Neural cell (in vitro differentiated cells): ENCODE data around the gene GALNT16. TPM values are rescaled to one million over a fixed set of nuclear protein-coding genes. Genes with fewer than 3 reads are reported as not detected.

ENCODE experiments used
- H2AFZ ChIP-seq: fragments of 200-600, 300-800 bp; sonication (generic), shearing (Covaris generic); 2 replicates; pipeline ENCODE4 v1.6.0; 2014; ENCODE audit warnings: low read depth, mild to moderate bottlenecking, antibody characterized with exemption, low read length, moderate library complexity
- H3F3A ChIP-seq: fragments of 200-600 bp; shearing (Covaris generic); 2 replicates; pipeline ENCODE4 v1.6.1; 2016; ENCODE audit warnings: mild to moderate bottlenecking, moderate library complexity, mixed read lengths, antibody characterized with exemption, low read length; ENCODE audit not compliant: insufficient read depth, poor library complexity, severe bottlenecking
- H3K27ac ChIP-seq: fragments of 200-600, 300-800 bp; sonication (generic), shearing (Covaris generic); 2 replicates; pipeline ENCODE4 v1.5.1; 2014; ENCODE audit warnings: mild to moderate bottlenecking, low read length, moderate library complexity
- H3K27me3 ChIP-seq: fragments of 300-800, 200-600 bp; sonication (generic), shearing (Covaris generic); 2 replicates; pipeline ENCODE4 v1.6.0; 2014; ENCODE audit warnings: mild to moderate bottlenecking, low read depth, low read length, moderate library complexity; ENCODE audit not compliant: insufficient read depth
- H3K36me3 ChIP-seq: fragments of 300-800, 200-600 bp; sonication (generic), shearing (Covaris generic); 2 replicates; pipeline ENCODE4 v1.5.1; 2014; ENCODE audit warnings: mild to moderate bottlenecking, antibody characterized with exemption, low read length, moderate library complexity; ENCODE audit not compliant: insufficient read depth
- H3K4me2 ChIP-seq: fragments of 300-800, 200-600 bp; sonication (generic), shearing (Covaris generic); 2 replicates; pipeline ENCODE4 v1.6.0; 2014; ENCODE audit warnings: mild to moderate bottlenecking, low read length
- H3K4me3 ChIP-seq: fragments of 300-800, 200-600 bp; sonication (generic), shearing (Covaris generic); 2 replicates; pipeline ENCODE4 v1.5.1; 2014; ENCODE audit warnings: mild to moderate bottlenecking, low read length, moderate library complexity
- H3K79me2 ChIP-seq: fragments of 200-600 bp; shearing (Covaris generic); replicated peaks from 2 replicates; pipeline ENCODE4 v1.6.0; 2014; ENCODE audit warnings: mild to moderate bottlenecking, low read length, moderate library complexity; ENCODE audit not compliant: insufficient read depth
- H3K9ac ChIP-seq: fragments of 300-800, 200-600 bp; sonication (generic), shearing (Covaris generic); 2 replicates; pipeline ENCODE4 v1.6.1; 2016; ENCODE audit warnings: mild to moderate bottlenecking, low read length, mixed read lengths
- H3K9me2 ChIP-seq: fragments of 200-600 bp; shearing (Covaris generic); 2 replicates; pipeline ENCODE4 v1.6.1; 2016; ENCODE audit warnings: mild to moderate bottlenecking, low read length, mixed read lengths; ENCODE audit not compliant: insufficient read depth
- H3K9me3 ChIP-seq: fragments of 200-600, 300-800 bp; sonication (generic), shearing (Covaris generic); 2 replicates; pipeline ENCODE4 v1.6.1; 2016; ENCODE audit warnings: mild to moderate bottlenecking, mixed run types, low read length, moderate library complexity, mixed read lengths
- H4K20me1 ChIP-seq: fragments of 200-600 bp; shearing (Covaris generic); 2 replicates; pipeline ENCODE4 v1.6.1; 2016; ENCODE audit warnings: mild to moderate bottlenecking, mixed run types; ENCODE audit not compliant: insufficient read depth
- CTCF ChIP-seq: fragments of 450-650 bp; IDR thresholded peaks from 2 replicates; pipeline ENCODE4 v1.5.1; 2014; ENCODE audit warnings: antibody characterized with exemption, mild to moderate bottlenecking, moderate library complexity; ENCODE audit not compliant: poor library complexity, severe bottlenecking
- EP300 ChIP-seq: fragments of 450-650 bp; conservative IDR thresholded peaks from 2 replicates; pipeline ENCODE4 v1.6.1; 2014; ENCODE audit warnings: antibody characterized with exemption, mild to moderate bottlenecking, moderate library complexity; ENCODE audit not compliant: poor library complexity, severe bottlenecking
- EZH2 ChIP-seq: fragments of 200-600, 300-800 bp; shearing (Covaris generic), sonication (generic); IDR thresholded peaks from 2 replicates; pipeline ENCODE4 v1.6.1; 2014; ENCODE audit warnings: antibody characterized with exemption, low read length, borderline replicate concordance, mild to moderate bottlenecking; ENCODE audit not compliant: insufficient read depth, poor library complexity, severe bottlenecking
- MXI1 ChIP-seq: fragments of 450-650 bp; conservative IDR thresholded peaks from 2 replicates; pipeline ENCODE4 v1.6.1; 2014; ENCODE audit warnings: antibody characterized with exemption, mild to moderate bottlenecking; ENCODE audit not compliant: poor library complexity, severe bottlenecking
- POLR2AphosphoS5 ChIP-seq: IDR thresholded peaks from 2 replicates; pipeline ENCODE4 v1.6.1; 2012
- RAD21 ChIP-seq: fragments of 450-650 bp; conservative IDR thresholded peaks from 2 replicates; pipeline ENCODE4 v1.6.1; 2014; ENCODE audit warnings: antibody characterized with exemption, mild to moderate bottlenecking, moderate library complexity
- REST ChIP-seq: IDR thresholded peaks from 2 replicates; pipeline ENCODE4 v1.6.1; 2012; ENCODE audit warnings: borderline replicate concordance
- SMC3 ChIP-seq: fragments of 450-650 bp; conservative IDR thresholded peaks from 2 replicates; pipeline ENCODE4 v1.6.1; 2014; ENCODE audit warnings: antibody characterized with exemption, mild to moderate bottlenecking, moderate library complexity; ENCODE audit not compliant: poor library complexity
- TAF1 ChIP-seq: IDR thresholded peaks from 2 replicates; pipeline ENCODE4 v1.6.1; 2012; ENCODE audit warnings: low read depth
- polyA plus RNA-seq: library from polyadenylated mRNA; depleted of rRNA; stranded (reverse); fragments of >200 nt; gene quantifications from 2 replicates; pipeline ENCODE4 v1.2.3, GENCODE V29; 2014

GALNT16 gene
- polyA plus RNA-seq, 1 donor from 2014 or later = 23.8 TPM

- H4K20me1 ChIP-seq = no peaks in the 10 kb centered on the region
- H3K9ac ChIP-seq = no peak overlapping the region
- no peaks in the 10 kb centered on the region for H3K36me3 ChIP-seq
- no peak overlapping the region for H3K4me3 ChIP-seq
- H3K4me2 ChIP-seq = no peak overlapping the region
- H2AFZ ChIP-seq = no peak overlapping the region
- no peaks in the 10 kb centered on the region for H3K79me2 ChIP-seq
- no peaks in the 10 kb centered on the region for H3F3A ChIP-seq
- H3K27ac ChIP-seq = no peak overlapping the region
- TF ChIP-seq TAF1 (no peak), RAD21 (no peak), EP300 (no peak), REST (no peak), EZH2 (no peak), CTCF (no peak), MXI1 (no peak), SMC3 (no peak), POLR2AphosphoS5 (no peak)
- no peaks in the 10 kb centered on the region for H3K27me3 ChIP-seq
- H3K9me2 ChIP-seq = no peaks in the 10 kb centered on the region
- no peaks in the 10 kb centered on the region for H3K9me3 ChIP-seq
Measured at GRCh38 chr14:69350892-69351291, 90.9 kb downstream of the GALNT16 start.

- Histone ChIP-seq H3K27ac (no peak overlapping the region), H3K4me3 (no peak overlapping the region), H3K79me2 (no peaks in the 10 kb centered on the region), H3K27me3 (no peaks in the 10 kb centered on the region), H3K4me2 (no peak overlapping the region), H2AFZ (no peak overlapping the region), H3K36me3 (no peaks in the 10 kb centered on the region), H4K20me1 (no peaks in the 10 kb centered on the region), H3K9ac (no peak overlapping the region), H3K9me3 (no peaks in the 10 kb centered on the region), H3F3A (no peaks in the 10 kb centered on the region), H3K9me2 (no peaks in the 10 kb centered on the region)
- no peak for TF ChIP-seq REST
- TF ChIP-seq EZH2 = no peak
- TF ChIP-seq CTCF = no peak
- no peak for TF ChIP-seq RAD21
- no peak for TF ChIP-seq SMC3
- TF ChIP-seq POLR2AphosphoS5 = no peak
- TF ChIP-seq TAF1 = no peak
- no peak for TF ChIP-seq EP300
- no peak for TF ChIP-seq MXI1
Measured at GRCh38 chr14:69351385-69351784, 91.4 kb downstream of the GALNT16 start.
